Measurements from ENCODE around the gene ARID4B.
"Not testable (repeated sequence)": the region's sequence is repeated elsewhere in the genome, so short reads cannot be mapped to it uniquely, and the experiment has no call there.

Gene ARID4B
- total RNA-seq = 263 to 315 (median 303) reads per million in 3 donors

GRCh38 chr1:235327559-235328270 lies at the start of gene ARID4B:
Gene ARID4B (minus strand): TSS chr1:235328179. CDS start chr1:235326919, 1,260 bp downstream.
- H3K27ac ChIP-seq (ENCODE audit: insufficient read depth, low read length, poor library complexity, severe bottlenecking) = peak within 1 kb of the TSS; percentile 98
- no peaks in the 10 kb centered on the region for H3K9me3 ChIP-seq (ENCODE audit: control insufficient read depth, low read length)
- H3K4me3 ChIP-seq (ENCODE audit: insufficient read depth, low read depth, low read length, poor library complexity, severe bottlenecking) = peak within 1 kb of the TSS; percentile 93
- no peak for DNase-seq
- H3K4me1 ChIP-seq (ENCODE audit: control insufficient read depth, insufficient read depth, low read length, poor library complexity, severe bottlenecking) = peaks cover 37% of the 10 kb centered on the region
- peaks cover 8% of the 10 kb centered on the region for H3K36me3 ChIP-seq (ENCODE audit: control insufficient read depth, insufficient read depth, low read length)
- no peaks in the 10 kb centered on the region for H3K27me3 ChIP-seq (replicated peaks; ENCODE audit: control insufficient read depth, insufficient read depth, low read length, poor library complexity, severe bottlenecking)

- no peak for DNase-seq
- H3K27ac ChIP-seq (ENCODE audit: insufficient read depth, low read length, poor library complexity, severe bottlenecking) = no peak overlapping the region
- H3K4me1 ChIP-seq (ENCODE audit: control insufficient read depth, insufficient read depth, low read length, poor library complexity, severe bottlenecking) = no peaks in the 10 kb centered on the region
- H3K36me3 ChIP-seq (ENCODE audit: control insufficient read depth, insufficient read depth, low read length) = no peaks in the 10 kb centered on the region
- H3K27me3 ChIP-seq (replicated peaks; ENCODE audit: control insufficient read depth, insufficient read depth, low read length, poor library complexity, severe bottlenecking) = no peaks in the 10 kb centered on the region
- H3K9me3 ChIP-seq (ENCODE audit: control insufficient read depth, low read length) = no peaks in the 10 kb centered on the region
- H3K4me3 ChIP-seq (ENCODE audit: insufficient read depth, low read depth, low read length, poor library complexity, severe bottlenecking) = no peak overlapping the region
Measured at GRCh38 chr1:235375919-235376605, 48.1 kb upstream of the ARID4B start.

- no peaks in the 10 kb centered on the region for H3K36me3 ChIP-seq (ENCODE audit: control insufficient read depth, insufficient read depth, low read length)
- DNase-seq = no peak
- no peak overlapping the region for H3K27ac ChIP-seq (ENCODE audit: insufficient read depth, low read length, poor library complexity, severe bottlenecking)
- H3K27me3 ChIP-seq (replicated peaks; ENCODE audit: control insufficient read depth, insufficient read depth, low read length, poor library complexity, severe bottlenecking) = no peaks in the 10 kb centered on the region
- no peak overlapping the region for H3K4me3 ChIP-seq (ENCODE audit: insufficient read depth, low read depth, low read length, poor library complexity, severe bottlenecking)
- H3K4me1 ChIP-seq (ENCODE audit: control insufficient read depth, insufficient read depth, low read length, poor library complexity, severe bottlenecking) = no peaks in the 10 kb centered on the region
- H3K9me3 ChIP-seq (ENCODE audit: control insufficient read depth, low read length) = no peaks in the 10 kb centered on the region
Measured at GRCh38 chr1:235369802-235370201, 41.8 kb upstream of the ARID4B start.

- Histone ChIP-seq H3K4me1 (ENCODE audit: control insufficient read depth, insufficient read depth, low read length, poor library complexity, severe bottlenecking) (no peaks in the 10 kb centered on the region), H3K36me3 (ENCODE audit: control insufficient read depth, insufficient read depth, low read length) (no peaks in the 10 kb centered on the region), H3K4me3 (ENCODE audit: insufficient read depth, low read depth, low read length, poor library complexity, severe bottlenecking) (no peak overlapping the region), H3K27ac (ENCODE audit: insufficient read depth, low read length, poor library complexity, severe bottlenecking) (no peak overlapping the region), H3K27me3 (replicated peaks; ENCODE audit: control insufficient read depth, insufficient read depth, low read length, poor library complexity, severe bottlenecking) (no peaks in the 10 kb centered on the region), H3K9me3 (ENCODE audit: control insufficient read depth, low read length) (no peaks in the 10 kb centered on the region)
- DNase-seq = no peak
Measured at GRCh38 chr1:235368428-235368827, 40.4 kb upstream of the ARID4B start.

- peak; percentile 64 to 78 (median 72) for DNase-seq
- Histone ChIP-seq H3K9me3 (ENCODE audit: control insufficient read depth, low read length) (no peaks in the 10 kb centered on the region), H3K4me3 (ENCODE audit: insufficient read depth, low read depth, low read length, poor library complexity, severe bottlenecking) (peak within 1 kb of the TSS; percentile 99), H3K27ac (ENCODE audit: insufficient read depth, low read length, poor library complexity, severe bottlenecking) (peak within 1 kb of the TSS; percentile 79), H3K4me1 (ENCODE audit: control insufficient read depth, insufficient read depth, low read length, poor library complexity, severe bottlenecking) (no peaks in the 10 kb centered on the region), H3K27me3 (replicated peaks; ENCODE audit: control insufficient read depth, insufficient read depth, low read length, poor library complexity, severe bottlenecking) (no peaks in the 10 kb centered on the region), H3K36me3 (ENCODE audit: control insufficient read depth, insufficient read depth, low read length) (no peaks in the 10 kb centered on the region)
Measured at GRCh38 chr1:235367000-235367908, 39.3 kb upstream of the ARID4B start, which contains the start of gene TBCE. Gene TBCE (plus strand): TSS chr1:235367427. CDS start chr1:235380050, 12,623 bp downstream.

GRCh38 chr1:235366286-235366685 lies 38.3 kb upstream of the ARID4B start:
- Histone ChIP-seq H3K4me3 (ENCODE audit: insufficient read depth, low read depth, low read length, poor library complexity, severe bottlenecking) (no peak overlapping the region), H3K4me1 (ENCODE audit: control insufficient read depth, insufficient read depth, low read length, poor library complexity, severe bottlenecking) (no peaks in the 10 kb centered on the region)

GRCh38 chr1:235364189-235364588 lies 36.2 kb upstream of the ARID4B start:
- not testable (repeated sequence) for H3K36me3 ChIP-seq (ENCODE audit: control insufficient read depth, insufficient read depth, low read length); H3K4me3 ChIP-seq (ENCODE audit: insufficient read depth, low read depth, low read length, poor library complexity, severe bottlenecking); DNase-seq

More at GRCh38 chr1:235366286-235366685, 38.3 kb upstream of the ARID4B start:
- Histone ChIP-seq H3K27me3 (replicated peaks; ENCODE audit: control insufficient read depth, insufficient read depth, low read length, poor library complexity, severe bottlenecking) (no peaks in the 10 kb centered on the region), H3K27ac (ENCODE audit: insufficient read depth, low read length, poor library complexity, severe bottlenecking) (no peak overlapping the region), H3K36me3 (ENCODE audit: control insufficient read depth, insufficient read depth, low read length) (no peaks in the 10 kb centered on the region), H3K9me3 (ENCODE audit: control insufficient read depth, low read length) (no peaks in the 10 kb centered on the region)
- DNase-seq = peak in 1 of 3 donors; percentile 1

GRCh38 chr1:235358899-235359298 lies 30.9 kb upstream of the ARID4B start:
- Histone ChIP-seq H3K36me3 (ENCODE audit: control insufficient read depth, insufficient read depth, low read length) (no peaks in the 10 kb centered on the region), H3K27ac (ENCODE audit: insufficient read depth, low read length, poor library complexity, severe bottlenecking) (no peak overlapping the region), H3K4me3 (ENCODE audit: insufficient read depth, low read depth, low read length, poor library complexity, severe bottlenecking) (no peak overlapping the region), H3K9me3 (ENCODE audit: control insufficient read depth, low read length) (no peaks in the 10 kb centered on the region), H3K4me1 (ENCODE audit: control insufficient read depth, insufficient read depth, low read length, poor library complexity, severe bottlenecking) (no peaks in the 10 kb centered on the region), H3K27me3 (replicated peaks; ENCODE audit: control insufficient read depth, insufficient read depth, low read length, poor library complexity, severe bottlenecking) (no peaks in the 10 kb centered on the region)
- no peak for DNase-seq

More at GRCh38 chr1:235364189-235364588, 36.2 kb upstream of the ARID4B start:
- H3K9me3 ChIP-seq (ENCODE audit: control insufficient read depth, low read length); H3K27me3 ChIP-seq (replicated peaks; ENCODE audit: control insufficient read depth, insufficient read depth, low read length, poor library complexity, severe bottlenecking); H3K4me1 ChIP-seq (ENCODE audit: control insufficient read depth, insufficient read depth, low read length, poor library complexity, severe bottlenecking); H3K27ac ChIP-seq (ENCODE audit: insufficient read depth, low read length, poor library complexity, severe bottlenecking): not testable (repeated sequence)

GRCh38 chr1:235357485-235358373 lies 29.8 kb upstream of the ARID4B start:
- no peaks in the 10 kb centered on the region for H3K27me3 ChIP-seq (replicated peaks; ENCODE audit: control insufficient read depth, insufficient read depth, low read length, poor library complexity, severe bottlenecking)
- no peaks in the 10 kb centered on the region for H3K9me3 ChIP-seq (ENCODE audit: control insufficient read depth, low read length)
- no peak overlapping the region for H3K27ac ChIP-seq (ENCODE audit: insufficient read depth, low read length, poor library complexity, severe bottlenecking)
- no peaks in the 10 kb centered on the region for H3K4me1 ChIP-seq (ENCODE audit: control insufficient read depth, insufficient read depth, low read length, poor library complexity, severe bottlenecking)
- no peak for DNase-seq
- H3K4me3 ChIP-seq (ENCODE audit: insufficient read depth, low read depth, low read length, poor library complexity, severe bottlenecking) = no peak overlapping the region
- no peaks in the 10 kb centered on the region for H3K36me3 ChIP-seq (ENCODE audit: control insufficient read depth, insufficient read depth, low read length)

Measured in effector memory CD4-positive, alpha-beta T cell (primary cell).